ENCODE measurements around the gene LRCH3.
"Not testable (repeated sequence)": the region's sequence is repeated elsewhere in the genome, so short reads cannot be mapped to it uniquely, and the experiment has no call there.

DNA sequence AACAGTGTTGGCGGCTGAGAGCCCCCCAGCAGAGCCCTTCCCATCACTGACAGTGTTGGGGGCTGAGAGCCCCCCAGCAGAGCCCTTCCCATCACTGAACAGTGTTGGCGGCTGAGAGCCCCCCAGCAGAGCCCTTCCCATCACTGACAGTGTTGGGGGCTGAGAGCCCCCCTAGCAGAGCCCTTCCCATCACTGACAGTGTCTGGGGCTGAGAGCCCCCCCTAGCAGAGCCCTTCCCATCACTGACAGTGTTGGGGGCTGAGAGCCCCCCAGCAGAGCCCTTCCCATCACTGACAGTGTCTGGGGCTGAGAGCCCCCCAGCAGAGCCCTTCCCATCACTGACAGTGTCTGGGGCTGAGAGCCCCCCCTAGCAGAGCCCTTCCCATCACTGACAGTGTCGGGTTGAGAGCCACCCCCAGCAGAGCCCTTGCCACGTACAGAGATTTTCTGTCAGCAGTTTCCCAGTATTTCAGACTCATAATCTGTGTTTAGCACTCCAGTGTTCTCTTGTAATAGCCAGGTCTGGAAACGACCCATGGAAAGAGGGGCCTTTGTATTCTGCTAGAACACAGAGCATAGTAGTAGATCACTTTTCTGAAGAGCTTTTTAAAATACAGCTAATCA lies 96.5 kb downstream of the LRCH3 start:
- TF ChIP-seq, protein P1, sequence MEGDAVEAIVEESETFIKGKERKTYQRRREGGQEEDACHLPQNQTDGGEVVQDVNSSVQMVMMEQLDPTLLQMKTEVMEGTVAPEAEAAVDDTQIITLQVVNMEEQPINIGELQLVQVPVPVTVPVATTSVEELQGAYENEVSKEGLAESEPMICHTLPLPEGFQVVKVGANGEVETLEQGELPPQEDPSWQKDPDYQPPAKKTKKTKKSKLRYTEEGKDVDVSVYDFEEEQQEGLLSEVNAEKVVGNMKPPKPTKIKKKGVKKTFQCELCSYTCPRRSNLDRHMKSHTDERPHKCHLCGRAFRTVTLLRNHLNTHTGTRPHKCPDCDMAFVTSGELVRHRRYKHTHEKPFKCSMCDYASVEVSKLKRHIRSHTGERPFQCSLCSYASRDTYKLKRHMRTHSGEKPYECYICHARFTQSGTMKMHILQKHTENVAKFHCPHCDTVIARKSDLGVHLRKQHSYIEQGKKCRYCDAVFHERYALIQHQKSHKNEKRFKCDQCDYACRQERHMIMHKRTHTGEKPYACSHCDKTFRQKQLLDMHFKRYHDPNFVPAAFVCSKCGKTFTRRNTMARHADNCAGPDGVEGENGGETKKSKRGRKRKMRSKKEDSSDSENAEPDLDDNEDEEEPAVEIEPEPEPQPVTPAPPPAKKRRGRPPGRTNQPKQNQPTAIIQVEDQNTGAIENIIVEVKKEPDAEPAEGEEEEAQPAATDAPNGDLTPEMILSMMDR (IDR thresholded peaks at IDR 0.05) = not testable (repeated sequence)
- TF ChIP-seq POLR2A, EP300 (IDR thresholded peaks at IDR 0.05): not testable (repeated sequence)

All from tibial nerve (tissue), 4 donors.